HEK293 (cell line): ENCODE data around the gene CXXC1.

Source experiments
- CTCF ChIA-PET: fragments of 350-600 bp; formaldehyde crosslinking; extraction: SDS; loops from one replicate; lab custom pipeline; 2021; ENCODE audit warnings: antibody characterized with exemption; lab: Yijun Ruan, JAX
- POLR2A ChIA-PET: fragments of 300-600 bp; formaldehyde crosslinking; extraction: SDS; loops from one replicate; lab custom pipeline; 2020; ENCODE audit warnings: antibody characterized with exemption, inconsistent platforms; lab: Yijun Ruan, JAX
- H3K27ac ChIP-seq: fragments of 200-500 bp; sonication (Bioruptor generic); 2 replicates; pipeline ENCODE4 v1.5.1; 2014; ENCODE audit warnings: low read depth, low read length, control low read depth, inconsistent platforms; ENCODE audit errors: extremely low read depth
- H3K36me3 ChIP-seq, 2 experiments: fragments of 200-500 bp in 1 of 2; sonication (Bioruptor generic) in 1 of 2; 1 replicate in 1 of 2; 2 replicates in 1 of 2; pipeline ENCODE4 v1.5.1; 2014 to 2017; ENCODE audit warnings: inconsistent platforms in 2 of 2, low read length in 2 of 2; ENCODE audit not compliant: control insufficient read depth in 2 of 2, insufficient read depth in 1 of 2
- H3K4me1 ChIP-seq: fragments of 200-500 bp; sonication (Bioruptor generic); 2 replicates; pipeline ENCODE4 v1.5.1; 2014; ENCODE audit warnings: mild to moderate bottlenecking, low read length, inconsistent platforms; ENCODE audit not compliant: control insufficient read depth, insufficient read depth
- H3K4me3 ChIP-seq: 2 replicates; pipeline ENCODE4 v1.5.1; 2011; ENCODE audit warnings: low read depth, mild to moderate bottlenecking, control low read depth, low read length, moderate library complexity
- H3K9me3 ChIP-seq: fragments of 200-500 bp; sonication (Bioruptor generic); 2 replicates; pipeline ENCODE4 v1.5.1; 2014; ENCODE audit warnings: low read depth, low read length, inconsistent platforms; ENCODE audit not compliant: control insufficient read depth, insufficient read depth
- AEBP2 ChIP-seq: fragments of 450-650 bp; formaldehyde crosslinking; IDR thresholded peaks from 2 replicates; pipeline ENCODE4 v1.5.1; 2016; ENCODE audit warnings: missing biosample characterization, missing genetic modification characterization, borderline replicate concordance
- BCL11A ChIP-seq: fragments of 450-650 bp; formaldehyde crosslinking; IDR thresholded peaks from 2 replicates; pipeline ENCODE4 v1.5.1; 2016; ENCODE audit warnings: low read depth, missing biosample characterization, missing genetic modification characterization
- GLI4 ChIP-seq: fragments of 450-650 bp; formaldehyde crosslinking; IDR thresholded peaks from 2 replicates; pipeline ENCODE4 v1.5.1; 2016; ENCODE audit warnings: missing biosample characterization, missing genetic modification characterization
- HOXA7 ChIP-seq: sonication (generic); formaldehyde crosslinking; IDR thresholded peaks from 2 replicates; pipeline ENCODE4 v1.8.1; 2022; ENCODE audit warnings: missing genetic modification reagents, borderline replicate concordance
- KLF7 ChIP-seq: fragments of 450-650 bp; formaldehyde crosslinking; IDR thresholded peaks from 2 replicates; pipeline ENCODE4 v1.5.1; 2016; ENCODE audit warnings: missing biosample characterization, missing genetic modification characterization, borderline replicate concordance
- MEIS1 ChIP-seq: sonication (generic); formaldehyde crosslinking; IDR thresholded peaks from 2 replicates; pipeline ENCODE4 v1.8.1; 2022; ENCODE audit warnings: missing genetic modification reagents, mild to moderate bottlenecking, borderline replicate concordance
- OSR2 ChIP-seq: fragments of 450-650 bp; formaldehyde crosslinking; IDR thresholded peaks from 2 replicates; pipeline ENCODE4 v1.5.1; 2016; ENCODE audit warnings: missing biosample characterization, missing genetic modification characterization
- ZBTB17 ChIP-seq: fragments of 450-650 bp; formaldehyde crosslinking; IDR thresholded peaks from 2 replicates; pipeline ENCODE4 v1.5.1; 2016; ENCODE audit warnings: missing biosample characterization, missing genetic modification characterization
- ZEB2 ChIP-seq: fragments of 450-650 bp; formaldehyde crosslinking; IDR thresholded peaks from 2 replicates; pipeline ENCODE4 v1.5.1; 2016; ENCODE audit warnings: missing biosample characterization, missing genetic modification characterization
- ZNF140 ChIP-seq: fragments of 450-650 bp; formaldehyde crosslinking; IDR thresholded peaks from 2 replicates; pipeline ENCODE4 v1.5.1; 2016; ENCODE audit warnings: missing biosample characterization, missing genetic modification characterization
- ZNF292 ChIP-seq: fragments of 450-650 bp; formaldehyde crosslinking; IDR thresholded peaks from 2 replicates; pipeline ENCODE4 v1.5.1; 2016; ENCODE audit warnings: low read depth, missing biosample characterization, missing genetic modification characterization, borderline replicate concordance
- ZNF324 ChIP-seq: fragments of 450-650 bp; formaldehyde crosslinking; IDR thresholded peaks from 2 replicates; pipeline ENCODE4 v1.5.1; 2016; ENCODE audit warnings: missing biosample characterization, missing genetic modification characterization
- ZNF423 ChIP-seq: fragments of 450-650 bp; formaldehyde crosslinking; IDR thresholded peaks from 2 replicates; pipeline ENCODE4 v1.5.1; 2016; ENCODE audit warnings: missing biosample characterization, missing genetic modification characterization
- ZNF449 ChIP-seq: fragments of 450-650 bp; formaldehyde crosslinking; IDR thresholded peaks from 2 replicates; pipeline ENCODE4 v1.5.1; 2017; ENCODE audit warnings: missing biosample characterization, mild to moderate bottlenecking, missing genetic modification characterization, moderate library complexity
- ZNF555 ChIP-seq: fragments of 450-650 bp; formaldehyde crosslinking; conservative IDR thresholded peaks from 2 replicates; pipeline ENCODE4 v1.5.1; 2017; ENCODE audit warnings: missing biosample characterization, mild to moderate bottlenecking, missing genetic modification characterization, inconsistent platforms
- ZNF664 ChIP-seq: fragments of 450-650 bp; formaldehyde crosslinking; IDR thresholded peaks from 2 replicates; pipeline ENCODE4 v1.5.1; 2016; ENCODE audit warnings: missing biosample characterization, missing genetic modification characterization
- TF ChIP-seq, protein P1 (sequence below): fragments of 450-650 bp; formaldehyde crosslinking; IDR thresholded peaks from 2 replicates; pipeline ENCODE4 v1.5.1; 2016; ENCODE audit warnings: missing biosample characterization, missing genetic modification characterization
- TF ChIP-seq, protein P2 (sequence below): fragments of 450-650 bp; formaldehyde crosslinking; IDR thresholded peaks from 2 replicates; pipeline ENCODE4 v1.5.1; 2016; ENCODE audit warnings: missing biosample characterization, missing genetic modification characterization

CXXC1 gene

GRCh38 chr18:50315100-50315871 lies 27.8 kb upstream of the CXXC1 start:
- ChIA-PET CTCF (no interaction called here), POLR2A (no interaction called here)
- Histone ChIP-seq H3K9me3 (no peaks in the 10 kb centered on the region), H3K4me1 (no peaks in the 10 kb centered on the region), H3K36me3 (no peaks in the 10 kb centered on the region)
- TF ChIP-seq, protein P1, sequence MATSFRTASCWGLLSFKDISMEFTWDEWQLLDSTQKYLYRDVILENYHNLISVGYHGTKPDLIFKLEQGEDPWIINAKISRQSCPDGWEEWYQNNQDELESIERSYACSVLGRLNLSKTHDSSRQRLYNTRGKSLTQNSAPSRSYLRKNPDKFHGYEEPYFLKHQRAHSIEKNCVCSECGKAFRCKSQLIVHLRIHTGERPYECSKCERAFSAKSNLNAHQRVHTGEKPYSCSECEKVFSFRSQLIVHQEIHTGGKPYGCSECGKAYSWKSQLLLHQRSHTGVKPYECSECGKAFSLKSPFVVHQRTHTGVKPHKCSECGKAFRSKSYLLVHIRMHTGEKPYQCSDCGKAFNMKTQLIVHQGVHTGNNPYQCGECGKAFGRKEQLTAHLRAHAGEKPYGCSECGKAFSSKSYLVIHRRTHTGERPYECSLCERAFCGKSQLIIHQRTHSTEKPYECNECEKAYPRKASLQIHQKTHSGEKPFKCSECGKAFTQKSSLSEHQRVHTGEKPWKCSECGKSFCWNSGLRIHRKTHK, result no peak
- TF ChIP-seq BCL11A (tag by site-specific recombination) (no peak), KLF7 (tag by site-specific recombination) (no peak), ZEB2 (tag by site-specific recombination) (no peak), ZBTB17 (no peak), ZNF664 (tag by site-specific recombination) (no peak), MEIS1 (CRISPR knock-in tag) (no peak), HOXA7 (no peak), AEBP2 (tag by site-specific recombination) (no peak), OSR2 (tag by site-specific recombination) (no peak), GLI4 (tag by site-specific recombination) (no peak), ZNF423 (tag by site-specific recombination) (no peak), ZNF140 (no peak), ZNF324 (no peak), ZNF292 (tag by site-specific recombination) (no peak), ZNF449 (no peak), ZNF555 (tag by site-specific recombination) (no peak)
- TF ChIP-seq, protein P2, sequence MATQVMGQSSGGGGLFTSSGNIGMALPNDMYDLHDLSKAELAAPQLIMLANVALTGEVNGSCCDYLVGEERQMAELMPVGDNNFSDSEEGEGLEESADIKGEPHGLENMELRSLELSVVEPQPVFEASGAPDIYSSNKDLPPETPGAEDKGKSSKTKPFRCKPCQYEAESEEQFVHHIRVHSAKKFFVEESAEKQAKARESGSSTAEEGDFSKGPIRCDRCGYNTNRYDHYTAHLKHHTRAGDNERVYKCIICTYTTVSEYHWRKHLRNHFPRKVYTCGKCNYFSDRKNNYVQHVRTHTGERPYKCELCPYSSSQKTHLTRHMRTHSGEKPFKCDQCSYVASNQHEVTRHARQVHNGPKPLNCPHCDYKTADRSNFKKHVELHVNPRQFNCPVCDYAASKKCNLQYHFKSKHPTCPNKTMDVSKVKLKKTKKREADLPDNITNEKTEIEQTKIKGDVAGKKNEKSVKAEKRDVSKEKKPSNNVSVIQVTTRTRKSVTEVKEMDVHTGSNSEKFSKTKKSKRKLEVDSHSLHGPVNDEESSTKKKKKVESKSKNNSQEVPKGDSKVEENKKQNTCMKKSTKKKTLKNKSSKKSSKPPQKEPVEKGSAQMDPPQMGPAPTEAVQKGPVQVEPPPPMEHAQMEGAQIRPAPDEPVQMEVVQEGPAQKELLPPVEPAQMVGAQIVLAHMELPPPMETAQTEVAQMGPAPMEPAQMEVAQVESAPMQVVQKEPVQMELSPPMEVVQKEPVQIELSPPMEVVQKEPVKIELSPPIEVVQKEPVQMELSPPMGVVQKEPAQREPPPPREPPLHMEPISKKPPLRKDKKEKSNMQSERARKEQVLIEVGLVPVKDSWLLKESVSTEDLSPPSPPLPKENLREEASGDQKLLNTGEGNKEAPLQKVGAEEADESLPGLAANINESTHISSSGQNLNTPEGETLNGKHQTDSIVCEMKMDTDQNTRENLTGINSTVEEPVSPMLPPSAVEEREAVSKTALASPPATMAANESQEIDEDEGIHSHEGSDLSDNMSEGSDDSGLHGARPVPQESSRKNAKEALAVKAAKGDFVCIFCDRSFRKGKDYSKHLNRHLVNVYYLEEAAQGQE, result no peak
- TF ChIP-seq, all 188 proteins: peak for 0
- no peak overlapping the region for H3K27ac ChIP-seq
- H3K4me3 ChIP-seq, result no peak overlapping the region
